Thoracic aorta (tissue), 2 donors: ENCODE measurements around the gene LDLRAD3. TPM values are rescaled to one million over a fixed set of nuclear protein-coding genes. Genes with fewer than 3 reads are reported as not detected.

ENCODE experiments used
- ATAC-seq: fragments of 150-250 bp; one replicate; pipeline ENCODE4 v1.8.0; 2017; ENCODE audit warnings: low read depth; ENCODE audit not compliant: insufficient number of reproducible peaks, low FRiP score
- DNase-seq: peaks from one replicate; pipeline ENCODE4 v3.0.0-alpha.2; 2020; ENCODE audit warnings: low spot score
- H3K27ac ChIP-seq, 2 donors: fragments of 200-600 bp; sonication (generic); 1 replicate in 1 of 2; 2 replicates in 1 of 2; pipeline ENCODE4 v1.5.1; 2016; ENCODE audit warnings: mild to moderate bottlenecking in 2 of 2, moderate library complexity in 2 of 2
- H3K27me3 ChIP-seq: fragments of 200-600 bp; sonication (generic); replicated peaks from 2 replicates; pipeline ENCODE4 v1.6.0; 2016; ENCODE audit warnings: mild to moderate bottlenecking; ENCODE audit not compliant: insufficient read depth
- H3K36me3 ChIP-seq: fragments of 200-600 bp; sonication (generic); one replicate; pipeline ENCODE4 v1.5.1; 2016
- H3K4me1 ChIP-seq, 2 donors: fragments of 200-600 bp; sonication (generic); 1 replicate in 1 of 2; 2 replicates in 1 of 2; pipeline versions ENCODE4 v1.5.1 to v1.6.0; 2016; ENCODE audit warnings: low read depth in 2 of 2, mild to moderate bottlenecking in 1 of 2; ENCODE audit not compliant: control insufficient read depth in 1 of 2
- H3K4me3 ChIP-seq: fragments of 200-600 bp; sonication (generic); 2 replicates; pipeline ENCODE4 v1.5.1; 2016; ENCODE audit warnings: mild to moderate bottlenecking
- H3K9me3 ChIP-seq: fragments of 200-600 bp; sonication (generic); 2 replicates; pipeline ENCODE4 v1.5.1; 2016
- total RNA-seq, 2 donors: library from RNA; depleted of rRNA; stranded (reverse); fragments of >200 nt; gene quantifications; one replicate each; pipeline versions ENCODE4 v1.1.0 to v1.2.3, GENCODE V29; 2016
- TF ChIP-seq, protein P1 (sequence below): fragments of 200-600 bp; sonication (generic); IDR thresholded peaks from one replicate; pipeline ENCODE4 v1.5.1; 2019; ENCODE audit warnings: antibody characterized with exemption

Gene LDLRAD3
- total RNA-seq, 2 donors from 2014 or later, result 6.1 to 17.2 TPM

DNA sequence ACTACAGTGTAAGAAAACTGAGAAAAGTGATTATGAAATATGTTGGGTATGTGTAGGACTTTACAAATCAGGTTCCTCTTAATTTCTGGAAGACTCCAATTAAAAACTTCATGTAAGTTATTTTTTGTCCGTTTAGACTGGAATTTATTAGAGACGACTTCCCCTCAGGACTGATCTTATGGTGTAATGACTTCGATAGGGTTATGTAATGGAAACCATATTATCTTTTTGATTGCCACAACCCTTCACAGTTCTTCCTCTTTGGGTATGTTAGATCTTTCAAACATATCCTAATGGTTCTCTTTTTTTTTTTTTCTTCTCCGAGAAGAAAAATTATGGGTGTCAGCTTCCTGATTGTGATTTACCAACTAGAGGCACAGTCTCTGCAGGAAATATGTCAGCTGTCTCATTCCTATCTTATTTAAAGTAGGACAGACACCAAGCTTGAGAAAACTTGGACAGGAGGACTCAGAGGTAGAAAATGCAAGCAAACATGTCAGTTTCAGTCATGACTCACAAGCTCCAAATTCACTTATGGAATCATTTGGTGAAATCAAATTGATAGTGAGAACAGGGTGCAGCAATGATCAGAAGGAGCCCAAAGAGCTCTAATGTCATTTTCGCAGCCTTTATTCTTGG, 11.1 kb upstream of the LDLRAD3 start:
- H3K27ac ChIP-seq, result no peak overlapping the region
- H3K27me3 ChIP-seq, result peaks cover 4% of the 10 kb centered on the region
- H3K36me3 ChIP-seq, result no peaks in the 10 kb centered on the region
- H3K9me3 ChIP-seq, result peaks cover 6% of the 10 kb centered on the region
- no peak for ATAC-seq
- DNase-seq, result no peak
- peaks cover 0 to 4% of the 10 kb centered on the region in 2 donors for H3K4me1 ChIP-seq
- TF ChIP-seq, protein P1, sequence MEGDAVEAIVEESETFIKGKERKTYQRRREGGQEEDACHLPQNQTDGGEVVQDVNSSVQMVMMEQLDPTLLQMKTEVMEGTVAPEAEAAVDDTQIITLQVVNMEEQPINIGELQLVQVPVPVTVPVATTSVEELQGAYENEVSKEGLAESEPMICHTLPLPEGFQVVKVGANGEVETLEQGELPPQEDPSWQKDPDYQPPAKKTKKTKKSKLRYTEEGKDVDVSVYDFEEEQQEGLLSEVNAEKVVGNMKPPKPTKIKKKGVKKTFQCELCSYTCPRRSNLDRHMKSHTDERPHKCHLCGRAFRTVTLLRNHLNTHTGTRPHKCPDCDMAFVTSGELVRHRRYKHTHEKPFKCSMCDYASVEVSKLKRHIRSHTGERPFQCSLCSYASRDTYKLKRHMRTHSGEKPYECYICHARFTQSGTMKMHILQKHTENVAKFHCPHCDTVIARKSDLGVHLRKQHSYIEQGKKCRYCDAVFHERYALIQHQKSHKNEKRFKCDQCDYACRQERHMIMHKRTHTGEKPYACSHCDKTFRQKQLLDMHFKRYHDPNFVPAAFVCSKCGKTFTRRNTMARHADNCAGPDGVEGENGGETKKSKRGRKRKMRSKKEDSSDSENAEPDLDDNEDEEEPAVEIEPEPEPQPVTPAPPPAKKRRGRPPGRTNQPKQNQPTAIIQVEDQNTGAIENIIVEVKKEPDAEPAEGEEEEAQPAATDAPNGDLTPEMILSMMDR, result no peak
- no peak overlapping the region for H3K4me3 ChIP-seq

GRCh38 chr11:35933320-35933871, 10.5 kb upstream of the LDLRAD3 start:
- DNase-seq (no peak), ATAC-seq (no peak)
- peaks cover 0 to 4% of the 10 kb centered on the region in 2 donors for H3K4me1 ChIP-seq
- H3K27ac ChIP-seq, result no peak overlapping the region
- peaks cover 4% of the 10 kb centered on the region for H3K27me3 ChIP-seq
- TF ChIP-seq, protein P1, result no peak
- peaks cover 6% of the 10 kb centered on the region for H3K9me3 ChIP-seq
- H3K4me3 ChIP-seq, result no peak overlapping the region
- no peaks in the 10 kb centered on the region for H3K36me3 ChIP-seq

DNA sequence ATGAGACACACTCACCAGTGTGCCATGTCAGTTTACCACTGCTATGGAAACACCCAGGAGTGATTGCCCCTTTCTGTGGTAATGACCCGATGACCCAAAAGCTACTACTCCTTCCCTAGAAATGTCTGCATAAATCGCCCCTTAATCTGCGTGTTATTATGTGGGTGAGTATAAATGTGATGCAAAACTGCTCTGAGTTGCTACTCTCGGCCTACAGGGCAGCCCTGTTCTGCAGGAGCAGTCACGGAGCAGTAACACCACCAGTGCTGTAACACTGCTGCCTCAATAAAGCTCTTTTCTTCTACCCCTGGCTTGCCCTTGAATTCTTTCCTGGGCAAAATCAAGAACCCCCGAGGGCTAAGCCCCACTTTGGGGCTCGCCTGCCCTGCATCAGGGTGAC, 9.6 kb upstream of the LDLRAD3 start:
- DNase-seq, result no peak
- TF ChIP-seq, protein P1, result no peak
- Histone ChIP-seq H3K4me3 (no peak overlapping the region), H3K27me3 (peaks cover 4% of the 10 kb centered on the region), H3K27ac (no peak overlapping the region), H3K9me3 (peaks cover 6% of the 10 kb centered on the region), H3K36me3 (no peaks in the 10 kb centered on the region), H3K4me1 (peaks cover 0 to 4% of the 10 kb centered on the region in 2 donors)
- no peak for ATAC-seq

DNA sequence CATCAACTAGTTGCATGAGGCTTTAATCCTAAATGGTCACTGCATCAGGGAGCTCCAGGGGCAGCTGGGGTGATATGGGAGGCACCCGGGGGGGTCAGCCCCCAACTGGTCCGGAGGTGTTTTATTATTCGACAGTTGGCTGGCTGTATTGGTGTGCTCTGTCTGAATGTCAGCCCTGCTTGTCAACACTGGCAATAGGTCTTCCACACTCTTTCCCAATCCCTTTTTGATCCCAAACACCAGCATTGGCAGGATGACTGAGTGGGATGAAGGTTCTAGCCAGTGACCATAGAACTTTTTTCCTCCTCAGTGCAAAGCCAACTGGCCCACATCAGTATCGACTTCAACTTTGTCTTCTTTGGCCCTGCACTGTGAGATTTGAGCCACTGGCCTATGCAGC, 8.9 kb upstream of the LDLRAD3 start:
- ATAC-seq (no peak), DNase-seq (no peak)
- Histone ChIP-seq H3K4me3 (no peak overlapping the region), H3K27me3 (no peaks in the 10 kb centered on the region), H3K4me1 (peaks cover 0 to 4% of the 10 kb centered on the region in 2 donors), H3K27ac (no peak overlapping the region), H3K36me3 (no peaks in the 10 kb centered on the region), H3K9me3 (peaks cover 6% of the 10 kb centered on the region)
- TF ChIP-seq, protein P1, result no peak

DNA sequence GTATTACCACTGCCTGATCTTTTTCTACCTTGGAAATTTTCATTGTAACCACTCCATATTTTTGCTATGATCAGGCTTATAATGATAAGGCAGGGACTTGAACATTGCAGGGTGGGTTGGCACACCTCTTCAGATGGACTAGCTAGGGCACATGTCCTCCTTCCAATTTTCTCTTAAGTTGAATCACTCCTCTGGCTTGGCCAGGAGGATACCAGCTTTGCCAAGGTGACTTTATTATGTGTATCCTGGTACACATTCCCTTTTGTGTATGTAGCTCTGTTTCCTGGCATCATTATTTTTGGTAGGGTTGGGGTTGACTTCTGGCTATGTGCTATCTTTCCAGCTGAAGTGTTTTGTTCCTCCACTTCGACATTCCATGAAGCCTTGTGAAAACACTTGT, 8.5 kb upstream of the LDLRAD3 start:
- H3K27ac ChIP-seq, result no peak overlapping the region
- no peak for DNase-seq
- H3K4me3 ChIP-seq, result no peak overlapping the region
- H3K4me1 ChIP-seq, result peaks cover 0 to 4% of the 10 kb centered on the region in 2 donors
- peaks cover 6% of the 10 kb centered on the region for H3K9me3 ChIP-seq
- H3K36me3 ChIP-seq, result no peaks in the 10 kb centered on the region
- H3K27me3 ChIP-seq, result no peaks in the 10 kb centered on the region
- ATAC-seq, result no peak
- TF ChIP-seq, protein P1, result no peak
